ENCODE measurements around the gene KCTD11.
A peak's percentile ranks its signal among the peaks of the same experiment; 100 is the strongest.
"Not testable (repeated sequence)": the region's sequence is repeated elsewhere in the genome, so short reads cannot be mapped to it uniquely, and the experiment has no call there.

Gene KCTD11

DNA sequence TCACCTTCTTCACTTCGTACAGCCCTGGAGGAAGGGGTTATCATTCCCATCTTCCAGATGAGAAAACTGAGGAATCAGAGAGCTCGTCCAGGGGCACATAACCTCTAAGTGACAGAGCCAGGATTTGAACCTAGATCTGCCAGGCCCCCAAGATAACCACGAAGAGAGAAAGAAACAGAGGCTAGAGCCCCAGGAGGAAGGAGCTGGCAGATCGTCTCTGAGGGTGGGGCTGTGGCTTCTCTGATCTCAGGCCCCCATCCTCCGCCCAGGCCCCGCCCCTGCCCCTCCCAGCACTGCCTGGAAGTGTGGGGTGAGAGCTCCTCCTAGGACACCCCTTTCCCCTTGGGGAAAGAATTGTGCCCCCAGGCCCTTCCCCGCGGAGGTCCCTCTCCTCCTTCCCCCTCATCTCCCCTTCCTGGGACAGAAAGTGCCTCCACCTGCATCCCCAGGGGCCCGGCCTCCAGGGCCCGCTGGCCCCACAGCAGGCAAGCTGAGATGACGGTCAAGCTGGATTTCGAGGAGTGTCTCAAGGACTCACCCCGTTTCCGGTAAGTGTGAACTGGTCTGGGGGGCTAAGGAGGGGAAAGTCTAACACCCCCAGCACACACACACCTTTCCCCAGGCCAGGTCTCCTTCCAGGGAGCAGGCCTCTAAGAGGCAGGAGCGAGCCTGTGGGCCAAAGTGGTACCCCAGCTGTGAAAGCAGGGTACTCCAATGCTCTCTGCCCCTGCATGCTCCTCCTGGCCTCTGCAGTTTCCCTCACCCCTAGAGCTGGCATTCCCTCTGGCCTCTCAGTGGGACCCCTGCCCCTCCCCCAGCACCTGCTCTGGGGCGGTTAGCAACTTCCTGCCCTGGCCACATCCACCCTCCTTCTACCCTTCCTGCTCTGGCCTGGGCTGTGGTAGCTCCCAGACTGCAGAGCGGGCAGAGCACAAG is 15.5 kb upstream of the KCTD11 start, which contains the start of gene ACAP1:
ACAP1 (plus strand) TSS at position 290 of the 936 bp plus-strand sequence; CDS start at position 496, 206 bp downstream.
- Histone ChIP-seq H3K27me3 (ENCODE audit: control insufficient read depth, insufficient read depth, low read length) (no peaks in the 10 kb centered on the region), H3K36me3 (ENCODE audit: control insufficient read depth, insufficient read depth, low read length) (no peaks in the 10 kb centered on the region), H3K27ac (ENCODE audit: low read depth, low read length) (no peak within 1 kb of the TSS), H3K4me3 (ENCODE audit: low read length) (peak within 1 kb of the TSS; percentile 40), H3K9ac (ENCODE audit: low read length) (no peak within 1 kb of the TSS), H3K4me1 (ENCODE audit: control insufficient read depth, insufficient read depth, low read length) (no peaks in the 10 kb centered on the region)

DNA sequence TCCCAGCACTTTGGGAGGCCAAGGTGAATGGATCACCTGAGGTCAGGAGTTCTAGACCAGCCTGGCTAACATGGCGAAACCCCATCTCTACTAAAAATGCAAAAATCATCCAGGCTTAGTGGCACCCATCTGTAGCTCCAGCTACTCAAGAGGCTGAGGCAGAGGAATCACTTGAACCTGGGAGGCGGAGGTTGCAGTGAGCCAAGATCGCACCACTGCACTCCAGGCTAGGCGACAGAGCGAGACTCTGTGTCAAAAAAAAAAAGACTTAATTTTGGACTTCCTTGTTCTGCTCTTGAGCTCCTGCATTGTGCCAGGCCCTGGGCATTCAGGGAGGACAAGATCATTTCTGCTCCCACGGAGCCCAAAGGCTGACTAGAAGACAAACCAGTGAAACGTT is 14.4 kb upstream of the KCTD11 start:
- not testable (repeated sequence) for H3K36me3 ChIP-seq (ENCODE audit: control insufficient read depth, insufficient read depth, low read length); H3K9ac ChIP-seq (ENCODE audit: low read length); H3K27ac ChIP-seq (ENCODE audit: low read depth, low read length); H3K27me3 ChIP-seq (ENCODE audit: control insufficient read depth, insufficient read depth, low read length); H3K4me1 ChIP-seq (ENCODE audit: control insufficient read depth, insufficient read depth, low read length)
- peak overlapping the region; percentile 39 for H3K4me3 ChIP-seq (ENCODE audit: low read length)

DNA sequence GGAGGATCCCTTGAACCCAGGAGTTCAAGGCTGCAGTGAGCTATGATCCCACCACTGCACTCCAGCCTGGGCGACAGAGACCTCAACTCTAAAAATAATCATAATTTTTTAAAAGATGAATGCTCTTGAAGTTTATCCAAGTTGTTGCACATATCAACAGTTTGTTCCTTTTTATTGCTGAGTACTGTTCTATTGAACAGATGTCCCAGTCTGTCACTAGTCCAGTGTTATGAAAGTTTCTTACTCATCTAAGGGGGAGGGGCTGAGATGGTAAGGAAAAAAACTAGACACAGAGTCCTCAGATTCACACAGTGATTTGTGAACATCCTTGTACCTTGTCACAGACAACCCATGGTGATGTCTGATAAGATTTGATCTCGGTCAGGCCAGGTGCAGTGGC is 11.8 kb upstream of the KCTD11 start:
- Histone ChIP-seq H3K9ac (ENCODE audit: low read length) (no peak overlapping the region), H3K27me3 (ENCODE audit: control insufficient read depth, insufficient read depth, low read length) (peaks cover 5% of the 10 kb centered on the region), H3K27ac (ENCODE audit: low read depth, low read length) (no peak overlapping the region), H3K4me1 (ENCODE audit: control insufficient read depth, insufficient read depth, low read length) (no peaks in the 10 kb centered on the region), H3K4me3 (ENCODE audit: low read length) (no peak overlapping the region), H3K36me3 (ENCODE audit: control insufficient read depth, insufficient read depth, low read length) (no peaks in the 10 kb centered on the region)

DNA sequence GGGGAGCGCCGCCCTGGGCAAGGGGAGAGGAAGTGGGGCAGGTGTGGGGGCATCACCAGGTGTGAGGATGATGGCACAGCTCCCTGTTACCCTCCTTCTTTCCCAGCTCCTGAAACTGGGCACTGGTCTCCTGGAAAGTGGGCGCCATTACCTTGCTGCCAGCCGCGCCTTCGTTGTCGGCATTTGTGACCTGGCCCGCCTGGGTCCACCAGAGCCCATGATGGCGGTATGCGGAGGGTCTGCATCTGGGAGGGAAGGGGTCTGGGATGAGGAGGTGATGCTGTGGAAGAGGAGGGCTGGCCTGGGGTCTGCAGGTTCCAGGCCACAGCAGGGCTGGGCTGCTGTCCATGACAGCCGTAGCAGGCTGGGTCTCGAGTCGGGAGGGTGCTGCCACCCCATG is 10.1 kb upstream of the KCTD11 start:
- no peak overlapping the region for H3K27ac ChIP-seq (ENCODE audit: low read depth, low read length)
- H3K4me3 ChIP-seq (ENCODE audit: low read length): no peak overlapping the region
- no peak overlapping the region for H3K9ac ChIP-seq (ENCODE audit: low read length)
- peaks cover 5% of the 10 kb centered on the region for H3K27me3 ChIP-seq (ENCODE audit: control insufficient read depth, insufficient read depth, low read length)
- H3K36me3 ChIP-seq (ENCODE audit: control insufficient read depth, insufficient read depth, low read length): no peaks in the 10 kb centered on the region
- H3K4me1 ChIP-seq (ENCODE audit: control insufficient read depth, insufficient read depth, low read length): no peaks in the 10 kb centered on the region

DNA sequence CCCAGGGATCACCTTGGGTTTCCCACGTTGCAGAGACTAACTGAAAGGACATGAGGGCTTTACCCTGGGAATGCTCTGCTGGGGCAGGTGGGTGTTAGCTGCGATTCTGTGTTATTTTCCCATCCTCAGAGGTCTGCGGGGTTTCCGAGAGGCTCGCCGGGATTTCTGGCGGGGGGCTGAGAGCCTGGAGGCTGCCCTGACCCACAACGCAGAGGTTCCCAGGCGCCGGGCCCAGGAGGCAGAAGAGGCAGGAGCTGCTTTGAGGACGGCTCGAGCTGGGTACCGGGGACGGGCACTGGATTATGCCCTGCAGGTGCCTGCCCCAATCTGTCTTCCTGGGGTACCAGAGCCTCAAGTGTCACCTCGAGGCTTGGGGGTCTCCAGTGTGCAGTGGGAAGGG is 8.7 kb upstream of the KCTD11 start:
- Histone ChIP-seq H3K36me3 (ENCODE audit: control insufficient read depth, insufficient read depth, low read length) (no peaks in the 10 kb centered on the region), H3K9ac (ENCODE audit: low read length) (no peak overlapping the region), H3K27ac (ENCODE audit: low read depth, low read length) (no peak overlapping the region), H3K4me3 (ENCODE audit: low read length) (no peak overlapping the region), H3K4me1 (ENCODE audit: control insufficient read depth, insufficient read depth, low read length) (no peaks in the 10 kb centered on the region), H3K27me3 (ENCODE audit: control insufficient read depth, insufficient read depth, low read length) (peaks cover 5% of the 10 kb centered on the region)

DNA sequence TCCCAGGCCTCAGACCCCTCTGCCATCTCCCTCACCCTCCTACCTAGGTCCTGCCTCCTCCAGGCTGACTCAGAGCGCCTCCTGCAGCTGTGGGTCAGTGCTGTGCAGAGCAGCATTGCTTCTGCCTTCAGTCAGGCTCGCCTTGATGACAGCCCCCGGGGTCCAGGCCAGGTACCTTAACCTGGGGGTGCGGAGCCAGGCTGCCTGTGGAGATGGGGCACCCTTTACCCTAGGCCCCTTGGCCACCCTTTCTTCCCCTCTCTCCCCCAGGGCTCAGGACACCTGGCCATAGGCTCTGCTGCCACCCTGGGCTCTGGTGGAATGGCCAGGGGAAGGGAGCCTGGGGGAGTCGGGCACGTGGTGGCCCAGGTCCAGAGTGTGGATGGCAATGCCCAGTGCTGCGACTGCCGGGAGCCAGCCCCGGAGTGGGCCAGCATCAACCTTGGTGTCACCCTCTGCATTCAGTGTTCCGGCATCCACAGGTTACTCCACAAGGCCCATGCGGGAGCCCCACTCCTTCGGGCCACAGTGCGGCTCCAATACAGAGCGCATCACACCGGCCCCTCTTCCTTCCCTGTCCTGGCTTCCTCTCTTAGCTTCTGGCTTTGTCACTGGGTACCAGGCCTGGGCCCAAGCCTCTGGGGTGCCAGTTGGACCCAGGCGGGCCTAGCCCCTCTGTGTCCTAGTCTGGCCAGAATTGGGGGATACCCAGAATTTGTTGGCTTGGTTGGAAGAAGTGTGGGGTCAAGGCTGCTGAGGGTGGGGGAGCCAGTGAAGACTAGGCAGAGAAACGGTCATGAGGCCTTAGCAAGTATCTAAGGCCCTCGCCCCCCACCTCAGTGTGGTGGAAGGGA is 5.0 kb upstream of the KCTD11 start:
- H3K4me3 ChIP-seq (ENCODE audit: low read length): no peak overlapping the region
- peaks cover under 1% of the 10 kb centered on the region for H3K27me3 ChIP-seq (ENCODE audit: control insufficient read depth, insufficient read depth, low read length)
- H3K36me3 ChIP-seq (ENCODE audit: control insufficient read depth, insufficient read depth, low read length): no peaks in the 10 kb centered on the region
- no peak overlapping the region for H3K27ac ChIP-seq (ENCODE audit: low read depth, low read length)
- no peak overlapping the region for H3K9ac ChIP-seq (ENCODE audit: low read length)
- no peaks in the 10 kb centered on the region for H3K4me1 ChIP-seq (ENCODE audit: control insufficient read depth, insufficient read depth, low read length)

DNA sequence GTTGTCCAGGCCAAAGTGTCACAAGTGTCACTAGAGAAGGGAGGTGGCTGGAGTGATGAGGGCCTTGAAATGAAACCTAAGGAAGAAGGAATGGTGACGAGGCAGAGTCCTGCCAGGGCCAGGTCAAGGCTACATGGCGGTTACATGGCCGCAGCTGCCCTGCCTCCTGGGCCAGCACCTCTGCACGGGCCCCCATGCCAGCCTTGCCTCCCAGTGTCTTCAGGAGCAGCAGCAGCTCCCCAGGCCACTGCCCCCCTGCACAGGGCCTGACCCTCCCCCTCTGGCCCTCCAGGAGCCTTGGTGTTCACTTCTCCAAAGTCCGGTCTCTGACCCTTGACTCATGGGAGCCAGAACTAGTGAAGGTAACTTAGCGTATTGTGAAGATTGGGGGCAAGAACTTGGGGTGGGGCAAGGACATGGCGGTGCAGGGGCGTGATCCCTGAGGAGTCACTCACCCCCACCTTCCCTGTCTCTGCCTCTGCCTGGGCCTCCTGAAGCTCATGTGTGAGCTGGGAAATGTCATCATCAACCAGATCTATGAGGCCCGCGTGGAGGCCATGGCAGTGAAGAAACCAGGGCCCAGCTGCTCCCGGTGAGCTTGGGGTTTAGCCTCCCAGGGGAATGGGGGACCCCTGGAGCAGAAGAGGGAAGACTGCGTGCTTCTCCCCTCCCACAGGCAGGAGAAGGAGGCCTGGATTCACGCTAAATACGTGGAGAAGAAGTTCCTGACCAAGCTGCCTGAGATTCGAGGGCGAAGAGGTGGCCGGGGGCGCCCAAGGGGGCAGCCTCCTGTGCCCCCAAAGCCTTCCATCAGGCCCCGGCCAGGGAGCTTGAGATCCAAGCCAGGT is 4.1 kb upstream of the KCTD11 start:
- H3K4me1 ChIP-seq (ENCODE audit: control insufficient read depth, insufficient read depth, low read length): peaks cover 4% of the 10 kb centered on the region
- no peak overlapping the region for H3K9ac ChIP-seq (ENCODE audit: low read length)
- no peak overlapping the region for H3K4me3 ChIP-seq (ENCODE audit: low read length)
- no peak overlapping the region for H3K27ac ChIP-seq (ENCODE audit: low read depth, low read length)
- H3K36me3 ChIP-seq (ENCODE audit: control insufficient read depth, insufficient read depth, low read length): no peaks in the 10 kb centered on the region
- no peaks in the 10 kb centered on the region for H3K27me3 ChIP-seq (ENCODE audit: control insufficient read depth, insufficient read depth, low read length)

DNA sequence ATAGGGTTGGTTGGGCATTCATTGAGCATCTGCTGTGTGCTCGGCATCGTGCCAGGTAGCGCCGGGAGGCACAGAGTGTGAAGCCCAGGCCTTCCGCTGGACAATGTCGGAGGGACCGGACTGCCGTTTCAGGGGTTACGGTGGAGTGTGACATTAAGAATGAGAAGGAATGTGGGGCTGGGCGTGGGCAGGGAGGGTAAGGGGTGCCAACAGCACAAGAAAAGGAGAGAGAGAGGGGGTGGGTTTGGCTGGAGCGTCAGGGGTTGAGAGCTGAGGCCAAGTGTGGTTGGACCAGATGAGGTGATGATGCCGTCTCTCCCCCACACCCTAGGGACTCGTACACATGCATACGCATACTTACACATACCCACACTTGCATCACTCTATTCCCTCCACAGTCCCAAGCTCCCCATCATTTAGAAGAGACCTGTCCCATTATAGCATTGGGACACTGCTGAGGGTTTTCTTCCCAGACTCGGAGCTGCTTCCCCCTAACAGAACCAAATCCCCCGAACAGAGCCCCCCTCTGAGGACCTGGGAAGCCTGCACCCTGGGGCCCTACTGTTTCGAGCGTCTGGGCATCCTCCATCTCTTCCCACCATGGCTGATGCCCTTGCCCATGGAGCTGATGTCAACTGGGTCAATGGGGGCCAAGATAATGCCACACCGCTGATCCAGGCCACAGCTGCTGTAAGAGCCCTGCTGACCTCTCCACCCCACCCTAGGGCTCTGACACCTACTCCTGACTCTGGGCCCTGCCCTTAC is 3.3 kb upstream of the KCTD11 start:
- no peak overlapping the region for H3K27ac ChIP-seq (ENCODE audit: low read depth, low read length)

DNA sequence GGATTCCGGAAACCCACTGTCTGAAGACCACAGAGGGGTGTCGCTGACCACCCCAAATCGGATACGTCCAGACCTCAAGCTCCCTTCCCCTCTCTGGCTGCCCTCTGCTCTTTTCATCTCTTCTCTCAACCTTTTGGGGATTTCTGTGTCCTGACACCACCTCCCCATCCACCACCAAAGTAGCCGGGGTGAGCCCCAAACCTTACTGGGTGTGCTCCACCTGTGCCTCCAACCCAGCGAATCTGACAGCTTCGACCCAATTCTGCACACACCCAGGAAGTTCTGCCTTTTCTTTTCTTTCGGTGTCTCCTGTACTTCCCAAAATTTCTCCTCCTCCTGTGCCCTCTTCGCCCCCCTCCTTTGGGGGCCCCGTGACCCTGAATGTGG is 534 bp downstream of the KCTD11 start:
- Histone ChIP-seq H3K9ac (ENCODE audit: low read length) (peak overlapping the region; percentile 24), H3K4me3 (ENCODE audit: low read length) (peak overlapping the region; percentile 90), H3K27me3 (ENCODE audit: control insufficient read depth, insufficient read depth, low read length) (no peaks in the 10 kb centered on the region), H3K27ac (ENCODE audit: low read depth, low read length) (peak overlapping the region; percentile 98), H3K36me3 (ENCODE audit: control insufficient read depth, insufficient read depth, low read length) (no peaks in the 10 kb centered on the region), H3K4me1 (ENCODE audit: control insufficient read depth, insufficient read depth, low read length) (peaks cover 4% of the 10 kb centered on the region)

More for the DNA sequence above, 3.3 kb upstream of the KCTD11 start:
- Histone ChIP-seq H3K4me3 (ENCODE audit: low read length) (no peak overlapping the region), H3K36me3 (ENCODE audit: control insufficient read depth, insufficient read depth, low read length) (no peaks in the 10 kb centered on the region), H3K4me1 (ENCODE audit: control insufficient read depth, insufficient read depth, low read length) (peaks cover 4% of the 10 kb centered on the region), H3K9ac (ENCODE audit: low read length) (no peak overlapping the region), H3K27me3 (ENCODE audit: control insufficient read depth, insufficient read depth, low read length) (no peaks in the 10 kb centered on the region)

DNA sequence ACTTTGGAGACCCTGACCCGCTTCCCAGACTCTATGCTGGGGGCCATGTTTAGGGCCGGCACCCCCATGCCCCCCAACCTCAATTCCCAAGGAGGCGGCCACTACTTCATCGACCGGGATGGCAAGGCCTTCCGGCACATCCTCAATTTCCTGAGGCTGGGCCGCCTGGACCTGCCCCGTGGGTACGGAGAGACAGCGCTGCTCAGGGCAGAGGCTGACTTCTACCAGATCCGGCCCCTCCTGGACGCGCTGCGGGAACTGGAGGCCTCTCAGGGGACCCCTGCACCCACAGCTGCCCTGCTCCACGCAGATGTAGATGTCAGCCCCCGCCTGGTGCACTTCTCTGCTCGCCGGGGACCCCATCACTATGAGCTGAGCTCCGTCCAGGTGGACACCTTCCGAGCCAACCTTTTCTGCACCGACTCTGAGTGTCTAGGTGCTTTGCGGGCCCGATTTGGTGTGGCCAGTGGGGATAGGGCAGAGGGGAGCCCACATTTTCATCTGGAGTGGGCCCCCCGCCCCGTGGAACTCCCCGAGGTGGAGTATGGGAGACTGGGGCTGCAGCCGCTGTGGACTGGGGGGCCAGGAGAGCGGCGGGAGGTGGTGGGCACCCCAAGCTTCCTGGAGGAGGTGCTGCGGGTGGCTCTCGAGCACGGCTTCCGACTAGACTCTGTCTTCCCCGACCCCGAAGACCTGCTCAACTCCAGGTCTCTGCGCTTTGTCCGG is 1.1 kb downstream of the KCTD11 start:
- peak overlapping the region; percentile 90 for H3K4me3 ChIP-seq (ENCODE audit: low read length)
- H3K27ac ChIP-seq (ENCODE audit: low read depth, low read length): peak overlapping the region; percentile 98
- no peak overlapping the region for H3K9ac ChIP-seq (ENCODE audit: low read length)
- H3K36me3 ChIP-seq (ENCODE audit: control insufficient read depth, insufficient read depth, low read length): no peaks in the 10 kb centered on the region
- peaks cover 4% of the 10 kb centered on the region for H3K4me1 ChIP-seq (ENCODE audit: control insufficient read depth, insufficient read depth, low read length)
- H3K27me3 ChIP-seq (ENCODE audit: control insufficient read depth, insufficient read depth, low read length): no peaks in the 10 kb centered on the region

DNA sequence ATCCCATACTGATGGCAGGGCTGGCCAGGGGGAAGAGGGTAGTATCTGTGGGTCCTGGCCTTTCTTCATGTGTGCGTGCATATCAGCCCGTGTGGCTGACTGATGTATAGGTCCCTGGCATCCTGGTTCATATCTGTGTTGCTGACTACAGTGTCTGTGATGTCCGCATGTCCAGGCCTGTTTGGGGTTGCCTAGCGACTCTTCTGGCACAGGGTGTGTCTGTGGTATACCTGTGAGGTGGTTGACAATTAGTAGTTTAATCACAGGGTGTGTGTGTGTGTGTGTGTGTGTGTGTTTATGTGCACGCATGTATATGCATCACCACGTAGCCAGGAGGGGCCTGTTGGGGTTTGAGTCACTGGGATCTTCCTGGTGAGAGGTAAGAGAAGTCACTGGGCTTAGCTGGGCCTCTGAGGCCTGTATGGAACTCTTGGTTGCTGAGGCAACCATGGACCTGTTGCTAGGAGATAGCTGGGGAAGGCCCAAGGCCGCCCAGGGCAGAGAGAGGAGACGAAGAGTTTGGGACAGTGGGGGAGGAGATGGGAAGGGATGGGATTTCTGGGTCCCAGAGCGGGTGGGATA is 2.4 kb downstream of the KCTD11 start:
- Histone ChIP-seq H3K27ac (ENCODE audit: low read depth, low read length) (no peak overlapping the region), H3K4me1 (ENCODE audit: control insufficient read depth, insufficient read depth, low read length) (peaks cover 4% of the 10 kb centered on the region)

More for the DNA sequence above, 2.4 kb downstream of the KCTD11 start:
- no peaks in the 10 kb centered on the region for H3K27me3 ChIP-seq (ENCODE audit: control insufficient read depth, insufficient read depth, low read length)
- H3K36me3 ChIP-seq (ENCODE audit: control insufficient read depth, insufficient read depth, low read length): no peaks in the 10 kb centered on the region
- H3K9ac ChIP-seq (ENCODE audit: low read length): no peak overlapping the region
- no peak overlapping the region for H3K4me3 ChIP-seq (ENCODE audit: low read length)

Measured in rectal smooth muscle tissue (tissue), 1 donor.